WERI-Rb-1 (cell line): ENCODE data around the gene HTR7.
"Not testable (repeated sequence)": the region's sequence is repeated elsewhere in the genome, so short reads cannot be mapped to it uniquely, and the experiment has no call there.

Source experiments
- DNase-seq: peaks from one replicate; pipeline ENCODE4 v3.0.0-alpha.2; 2020
- H3K27ac ChIP-seq: fragments of 250-450 bp; sonication (Bioruptor Pico); 2 replicates; pipeline ENCODE4 v1.5.1; 2020; ENCODE audit warnings: mild to moderate bottlenecking, moderate library complexity
- H3K27me3 ChIP-seq: fragments of 250-450 bp; sonication (Bioruptor Pico); 2 replicates; pipeline ENCODE4 v1.5.1; 2021; ENCODE audit warnings: mild to moderate bottlenecking, low read depth, moderate library complexity; ENCODE audit not compliant: insufficient read depth, severe bottlenecking
- H3K36me3 ChIP-seq: fragments of 250-450 bp; sonication (Bioruptor Pico); 2 replicates; pipeline ENCODE4 v1.5.1; 2020; ENCODE audit warnings: mild to moderate bottlenecking, moderate library complexity
- H3K4me3 ChIP-seq: 2 replicates; pipeline ENCODE4 v1.5.1; 2011; ENCODE audit warnings: low read depth, mild to moderate bottlenecking, control low read depth, low read length
- H3K9me3 ChIP-seq: fragments of 250-450 bp; sonication (Bioruptor Pico); 2 replicates; pipeline ENCODE4 v1.5.1; 2021; ENCODE audit warnings: mild to moderate bottlenecking, moderate library complexity; ENCODE audit not compliant: severe bottlenecking
- CTCF ChIP-seq: IDR thresholded peaks from 2 replicates; pipeline ENCODE4 v1.5.1; 2011; ENCODE audit warnings: low read depth, mild to moderate bottlenecking, control low read depth, inconsistent platforms, low read length

Gene HTR7

GRCh38 chr10:90857635-90858460 lies at the start of gene HTR7:
TSS of gene HTR7 (minus strand) at chr10:90858039. CDS start at chr10:90857671, 368 bp downstream.
- Histone ChIP-seq H3K27me3 (peaks cover 7% of the 10 kb centered on the region), H3K9me3 (peaks cover 2% of the 10 kb centered on the region), H3K36me3 (no peaks in the 10 kb centered on the region), H3K27ac (no peak within 1 kb of the TSS; the same call in 1 of the 2 replicates), H3K4me3 (peak within 1 kb of the TSS; percentile 68)
- TF ChIP-seq CTCF = peak; percentile 62
- peak; percentile 72 for DNase-seq

GRCh38 chr10:90906596-90906995 lies 48.8 kb upstream of the HTR7 start:
- no peak for TF ChIP-seq CTCF
- Histone ChIP-seq H3K27me3 (no peaks in the 10 kb centered on the region), H3K27ac (no peak overlapping the region), H3K36me3 (peaks cover 13% of the 10 kb centered on the region), H3K4me3 (no peak overlapping the region), H3K9me3 (no peaks in the 10 kb centered on the region)
- DNase-seq = no peak

- no peak for DNase-seq
- H3K9me3 ChIP-seq = no peaks in the 10 kb centered on the region
- no peak for TF ChIP-seq CTCF
- peaks cover 13% of the 10 kb centered on the region for H3K36me3 ChIP-seq
- H3K27me3 ChIP-seq = no peaks in the 10 kb centered on the region
- H3K27ac ChIP-seq = no peak overlapping the region
- H3K4me3 ChIP-seq = no peak overlapping the region
Measured at GRCh38 chr10:90905925-90906324, 48.1 kb upstream of the HTR7 start.

GRCh38 chr10:90896916-90897315 lies 39.1 kb upstream of the HTR7 start:
- not testable (repeated sequence) for DNase-seq, H3K27ac ChIP-seq, H3K4me3 ChIP-seq, H3K9me3 ChIP-seq, H3K27me3 ChIP-seq
- H3K36me3 ChIP-seq = peaks cover 55% of the 10 kb centered on the region

GRCh38 chr10:90893190-90893589 lies 35.4 kb upstream of the HTR7 start:
- no peak overlapping the region for H3K4me3 ChIP-seq
- H3K36me3 ChIP-seq = peaks cover 71% of the 10 kb centered on the region
- TF ChIP-seq CTCF = no peak
- H3K27ac ChIP-seq = no peak overlapping the region
- H3K27me3 ChIP-seq = no peaks in the 10 kb centered on the region
- DNase-seq = no peak
- H3K9me3 ChIP-seq = no peaks in the 10 kb centered on the region

- Histone ChIP-seq H3K27ac (no peak overlapping the region), H3K36me3 (peaks cover 83% of the 10 kb centered on the region), H3K27me3 (no peaks in the 10 kb centered on the region), H3K4me3 (no peak overlapping the region), H3K9me3 (no peaks in the 10 kb centered on the region)
- no peak for DNase-seq
- TF ChIP-seq CTCF = no peak
Measured at GRCh38 chr10:90890347-90890746, 32.5 kb upstream of the HTR7 start.
